T-cell (primary cell): Measurements from ENCODE around the gene APBB1IP. TPM values are rescaled to one million over a fixed set of nuclear protein-coding genes. Genes with fewer than 3 reads are reported as not detected.
"Not testable (repeated sequence)": the region's sequence is repeated elsewhere in the genome, so short reads cannot be mapped to it uniquely, and the experiment has no call there.

Experiments used
- ATAC-seq, 4 experiments: fragments of 200-7000 bp in 3 of 4; fragments of 150-1000 bp in 1 of 4; cut with Tn5 transposase; replicated peaks in 1 of 4; 1 replicate in 3 of 4; 2 replicates in 1 of 4; pipeline ENCODE4 v1.10.0; 2021; ENCODE audit warnings: moderate library complexity in 3 of 4, mild to moderate bottlenecking in 2 of 4, moderate number of reproducible peaks in 1 of 4
- CTCF ChIA-PET, 2 donors: fragments of 300-600 bp; sonication (Branson Sonifier 250); formaldehyde crosslinking; loops; one replicate each; lab custom pipeline; 2022; ENCODE audit warnings: antibody characterized with exemption in 2 of 2; lab: Charles Lee
- POLR2A ChIA-PET, 2 donors: fragments of 300-600 bp; sonication (Branson Sonifier 250); formaldehyde crosslinking; loops; one replicate each; lab custom pipeline; 2022; ENCODE audit warnings: antibody characterized with exemption in 2 of 2; lab: Charles Lee
- DNase-seq, 35 experiments: peaks; one replicate each; pipeline versions ENCODE4 v3.0.0 to v3.0.0-alpha.2; 2013 to 2023
- H3K27ac ChIP-seq: one replicate; pipeline ENCODE4 v1.5.1; 2013; ENCODE audit warnings: low read length
- H3K27me3 ChIP-seq, 2 experiments: replicated peaks in 1 of 2; 1 replicate in 1 of 2; 2 replicates in 1 of 2; pipeline versions ENCODE4 v1.6.1 to v1.7.0; 2013; ENCODE audit warnings: low read length in 1 of 2, mixed read lengths in 1 of 2; ENCODE audit not compliant: control insufficient read depth in 2 of 2, insufficient read depth in 2 of 2; ENCODE audit errors: extremely low read depth in 1 of 2
- H3K36me3 ChIP-seq, 2 donors: 1 replicate in 1 of 2; 2 replicates in 1 of 2; pipeline versions ENCODE4 v1.6.1 to v1.7.0; 2013; ENCODE audit warnings: low read length in 1 of 2; ENCODE audit not compliant: control insufficient read depth in 2 of 2, insufficient read depth in 1 of 2; ENCODE audit errors: extremely low read depth in 1 of 2
- H3K4me1 ChIP-seq, 2 experiments: 1 replicate in 1 of 2; 2 replicates in 1 of 2; pipeline versions ENCODE4 v1.6.1 to v1.7.0; 2013; ENCODE audit warnings: low read length in 2 of 2, mixed read lengths in 1 of 2; ENCODE audit not compliant: insufficient read depth in 2 of 2, control insufficient read depth in 1 of 2; ENCODE audit errors: extremely low read depth in 1 of 2
- H3K4me3 ChIP-seq, 2 donors: 1 replicate in 1 of 2; 2 replicates in 1 of 2; pipeline versions ENCODE4 v1.5.1 to v1.7.0; 2013; ENCODE audit warnings: mild to moderate bottlenecking in 2 of 2, low read length in 1 of 2, moderate library complexity in 1 of 2; ENCODE audit not compliant: control insufficient read depth in 1 of 2; ENCODE audit errors: extremely low read depth in 1 of 2
- H3K9me3 ChIP-seq: 2 replicates; pipeline ENCODE4 v1.7.0; 2013
- H3K27ac Mint-ChIP-seq, 2 donors: one replicate each; pipeline ENCODE4 v1.8.0; 2020 to 2021; ENCODE audit warnings: mild to moderate bottlenecking in 2 of 2, mixed read lengths in 2 of 2
- H3K27me3 Mint-ChIP-seq, 2 donors: one replicate each; pipeline ENCODE4 v1.8.0; 2021 to 2022; ENCODE audit warnings: mixed read lengths in 2 of 2
- H3K36me3 Mint-ChIP-seq: one replicate; pipeline ENCODE4 v1.8.0; 2021; ENCODE audit warnings: mixed read lengths
- H3K4me1 Mint-ChIP-seq, 3 donors: one replicate each; pipeline ENCODE4 v1.8.0; 2020 to 2022; ENCODE audit warnings: mixed read lengths in 3 of 3, mild to moderate bottlenecking in 1 of 3
- H3K4me3 Mint-ChIP-seq, 3 donors: one replicate each; pipeline ENCODE4 v1.8.0; 2020 to 2022; ENCODE audit warnings: mild to moderate bottlenecking in 3 of 3, mixed read lengths in 3 of 3, moderate library complexity in 3 of 3
- H3K9me3 Mint-ChIP-seq, 3 donors: one replicate each; pipeline ENCODE4 v1.8.0; 2020 to 2022; ENCODE audit warnings: mixed read lengths in 3 of 3
- WGBS: methylation state at CpG from one replicate; pipeline ENCODE4 v1.1.5; 2013; ENCODE audit warnings: missing lambda C conversion rate; ENCODE audit not compliant: insufficient coverage; 5-methylcytosine and 5-hydroxymethylcytosine counted together
- total RNA-seq, 35 experiments: library from RNA in 6 of 35; stranded (reverse) in 6 of 35; fragments of 120-200 nt in 1 of 35; gene quantifications; one replicate each; pipeline versions ENCODE4 v1.2.1 to v1.2.4 and lab custom pipeline; 2013 to 2026

The APBB1IP gene
- total RNA-seq, 5 donors from 2014 or later (not counting 1 experiment from before 2014, with no cell fraction given): 86.5 to 102 (median 88.4) TPM

GRCh38 chr10:26604320-26605093 lies 166.4 kb downstream of the APBB1IP start:
- H3K9me3 ChIP-seq, H3K36me3 ChIP-seq, H3K4me1 ChIP-seq, POLR2A ChIA-PET, H3K9me3 Mint-ChIP-seq, H3K27me3 ChIP-seq, H3K27ac ChIP-seq, H3K36me3 Mint-ChIP-seq, H3K27me3 Mint-ChIP-seq, H3K4me3 ChIP-seq: not testable (repeated sequence)
- DNase-seq (peak in 1 of 35 experiments; percentile 11), ATAC-seq (peak; percentile 31 to 88 (median 54))
- CTCF ChIA-PET: interaction anchor here (0.6 to 1.2 kb wide), 3 partner anchors 9 to 277 kb away, joined by 3 to 4 read pairs (median 3); no protein-coding TSS in a partner anchor
- H3K4me3 Mint-ChIP-seq: peak overlapping the region in 1 of 3 donors; percentile 20
- H3K27ac Mint-ChIP-seq: peak overlapping the region in 1 of 2 donors; percentile 36
- no CpG with 5 or more reads among the region's 13 CpGs for WGBS
- H3K4me1 Mint-ChIP-seq: peaks cover 10 to 14% (median 12%) of the 10 kb centered on the region in 3 donors

GRCh38 chr10:26606389-26606877 lies 168.3 kb downstream of the APBB1IP start:
- DNase-seq (peak in 1 of 35 experiments; percentile 22), ATAC-seq (peak; percentile 57 to 68 (median 61))
- H3K36me3 Mint-ChIP-seq, H3K27me3 ChIP-seq, H3K4me3 Mint-ChIP-seq, H3K27ac Mint-ChIP-seq, CTCF ChIA-PET, H3K9me3 Mint-ChIP-seq, H3K27ac ChIP-seq, H3K27me3 Mint-ChIP-seq, H3K9me3 ChIP-seq, H3K36me3 ChIP-seq, POLR2A ChIA-PET, H3K4me3 ChIP-seq, H3K4me1 ChIP-seq: not testable (repeated sequence)
- WGBS: 100% methylated on average over 1 of the region's 4 CpGs
- H3K4me1 Mint-ChIP-seq: peaks cover 10 to 14% (median 12%) of the 10 kb centered on the region in 3 donors

- POLR2A ChIA-PET: interaction anchor here (0.6 to 0.7 kb wide), 2 partner anchors 11 to 206 kb away, joined by 4 to 10 read pairs; no protein-coding TSS in a partner anchor
- no peak for ATAC-seq
- no peaks in the 10 kb centered on the region for H3K9me3 ChIP-seq
- no CpG with 5 or more reads among the region's 5 CpGs for WGBS
- Mint-ChIP-seq H3K9me3 (no peaks in the 10 kb centered on the region), H3K4me3 (no peak overlapping the region), H3K36me3 (no peaks in the 10 kb centered on the region), H3K4me1 (no peaks in the 10 kb centered on the region), H3K27me3 (peaks cover 5 to 6% of the 10 kb centered on the region in 2 donors), H3K27ac (no peak overlapping the region)
- DNase-seq: no peak
- no peaks in the 10 kb centered on the region for H3K36me3 ChIP-seq
- CTCF ChIA-PET: interaction anchor here (0.6 to 0.7 kb wide), 2 partner anchors 115 to 284 kb away, joined by 4 to 5 read pairs; no protein-coding TSS in a partner anchor
- no peak overlapping the region for H3K27ac ChIP-seq
- peaks cover 0 to 3% of the 10 kb centered on the region in 2 experiments for H3K27me3 ChIP-seq
- no peak overlapping the region for H3K4me3 ChIP-seq
- no peaks in the 10 kb centered on the region for H3K4me1 ChIP-seq
Observed at GRCh38 chr10:26612151-26612915, 174.2 kb downstream of the APBB1IP start.

Other genes with a start within 250 kb of the APBB1IP start
- not detected for gene GAD2, start 221.6 kb upstream of the APBB1IP start, total RNA-seq